CD4-positive, alpha-beta memory T cell (primary cell): ENCODE data around the gene LCMT1. TPM values are rescaled to one million over a fixed set of nuclear protein-coding genes. Genes with fewer than 3 reads are reported as not detected.
"Not testable (repeated sequence)": the region's sequence is repeated elsewhere in the genome, so short reads cannot be mapped to it uniquely, and the experiment has no call there.

Source experiments
- CTCF ChIA-PET: fragments of 350-600 bp; sonication (Branson Sonifier 250); formaldehyde crosslinking; loops from one replicate; lab custom pipeline; 2021; ENCODE audit warnings: inconsistent platforms; ENCODE audit not compliant: partially characterized antibody; lab: Charles Lee
- POLR2A ChIA-PET: fragments of 350-600 bp; sonication (Branson Sonifier 250); formaldehyde crosslinking; loops from one replicate; lab custom pipeline; 2021; ENCODE audit not compliant: partially characterized antibody; lab: Charles Lee
- DNase-seq, 5 donors: peaks; one replicate each; pipeline versions ENCODE4 v3.0.0 to v3.0.0-alpha.2; 2020 to 2022; ENCODE audit warnings: mixed read lengths in 1 of 5
- H3K27ac ChIP-seq: one replicate; pipeline ENCODE4 v1.7.0; 2013; ENCODE audit warnings: low read depth, low read length
- H3K27me3 ChIP-seq: 2 replicates; pipeline ENCODE4 v1.7.0; 2013; ENCODE audit warnings: mild to moderate bottlenecking, low read length, moderate library complexity; ENCODE audit not compliant: insufficient read depth
- H3K36me3 ChIP-seq: 2 replicates; pipeline ENCODE4 v1.7.0; 2013; ENCODE audit warnings: mild to moderate bottlenecking, low read length, moderate library complexity; ENCODE audit not compliant: insufficient read depth
- H3K4me1 ChIP-seq: 2 replicates; pipeline ENCODE4 v1.7.0; 2013; ENCODE audit warnings: mild to moderate bottlenecking, low read length, moderate library complexity; ENCODE audit not compliant: insufficient read depth
- H3K4me3 ChIP-seq, 2 donors: one replicate each; pipeline ENCODE4 v1.7.0; 2013; ENCODE audit warnings: low read length in 2 of 2, mild to moderate bottlenecking in 1 of 2
- H3K9me3 ChIP-seq, 2 donors: one replicate each; pipeline ENCODE4 v1.7.0; 2013; ENCODE audit warnings: low read length in 2 of 2, control low read depth in 1 of 2; ENCODE audit not compliant: control insufficient read depth in 1 of 2
- H3K27ac Mint-ChIP-seq, 7 donors: one replicate each; pipeline ENCODE4 v1.8.0; 2020 to 2021; ENCODE audit warnings: mixed read lengths in 7 of 7, mild to moderate bottlenecking in 6 of 7, inconsistent platforms in 3 of 7, moderate library complexity in 3 of 7
- H3K27me3 Mint-ChIP-seq, 2 donors: one replicate each; pipeline ENCODE4 v1.8.0; 2020 to 2021; ENCODE audit warnings: mixed read lengths in 2 of 2
- H3K36me3 Mint-ChIP-seq, 2 donors: one replicate each; pipeline ENCODE4 v1.8.0; 2020 to 2021; ENCODE audit warnings: mixed read lengths in 2 of 2, inconsistent platforms in 1 of 2, mild to moderate bottlenecking in 1 of 2
- H3K4me1 Mint-ChIP-seq, 4 donors: one replicate each; pipeline ENCODE4 v1.8.0; 2020 to 2021; ENCODE audit warnings: mixed read lengths in 4 of 4, mild to moderate bottlenecking in 1 of 4
- H3K4me3 Mint-ChIP-seq, 8 donors: one replicate each; pipeline ENCODE4 v1.8.0; 2020 to 2021; ENCODE audit warnings: mixed read lengths in 8 of 8, mild to moderate bottlenecking in 7 of 8, moderate library complexity in 6 of 8, inconsistent platforms in 3 of 8
- H3K9me3 Mint-ChIP-seq, 8 donors: one replicate each; pipeline ENCODE4 v1.8.0; 2020 to 2021; ENCODE audit warnings: mixed read lengths in 8 of 8, mild to moderate bottlenecking in 5 of 8, inconsistent platforms in 3 of 8, moderate library complexity in 1 of 8
- intact Hi-C: fragments of 100-400 bp; cut with micrococcal nuclease; formaldehyde crosslinking; loops from one replicate; pipeline ENCODE4 v1.15.1; 2023
- polyA plus RNA-seq, 2 donors: library from polyadenylated mRNA; unstranded; fragments of 300-500 nt; fragmentation: Illumina TruSeq; gene quantifications; one replicate each; pipeline ENCODE4 v1.2.3, GENCODE V29; 2021
- total RNA-seq, 2 experiments: library from RNA; stranded (reverse); gene quantifications; one replicate each; pipeline ENCODE4 v1.2.3, GENCODE V29; 2021

LCMT1 gene
- total and polyA plus RNA-seq, 4 experiments from 2014 or later, result 37.0 to 52.3 (median 42.4) TPM

DNA sequence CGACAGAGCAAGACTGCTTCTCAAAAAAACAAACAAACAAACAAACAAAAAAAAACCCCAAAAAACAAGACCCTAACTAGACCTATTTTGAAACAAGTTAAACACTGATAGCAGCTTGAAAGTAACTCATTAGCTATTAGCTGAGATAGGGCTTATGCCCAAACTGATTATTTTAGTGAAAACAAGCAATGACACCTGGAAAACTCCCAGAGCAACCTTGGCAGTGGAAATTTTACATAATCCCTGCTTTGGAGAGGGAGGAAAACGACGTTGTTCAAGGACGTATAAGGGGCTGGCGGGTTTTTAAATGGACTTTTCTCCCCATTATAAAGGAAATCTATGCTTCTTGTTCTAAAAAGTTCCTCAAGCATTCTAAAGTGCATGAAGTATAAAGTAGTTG is 59.8 kb downstream of the LCMT1 start:
- Histone ChIP-seq H3K27ac (no peak overlapping the region), H3K27me3 (no peaks in the 10 kb centered on the region), H3K36me3 (peaks cover 43% of the 10 kb centered on the region), H3K4me1 (no peaks in the 10 kb centered on the region), H3K9me3 (no peaks in the 10 kb centered on the region), H3K4me3 (no peak overlapping the region)
- peaks cover 0 to 2% (median 0%) of the 10 kb centered on the region in 8 donors for H3K9me3 Mint-ChIP-seq
- POLR2A ChIA-PET, result no interaction called here
- intact Hi-C loops, result no loop called here
- H3K4me1 Mint-ChIP-seq, result no peaks in the 10 kb centered on the region
- H3K36me3 Mint-ChIP-seq, result peaks cover 58 to 73% of the 10 kb centered on the region in 2 donors
- DNase-seq, result no peak
- H3K27me3 Mint-ChIP-seq, result no peaks in the 10 kb centered on the region
- H3K27ac Mint-ChIP-seq, result no peak overlapping the region
- H3K4me3 Mint-ChIP-seq, result no peak overlapping the region
- CTCF ChIA-PET, result interaction anchor here (1.4 kb wide), 1 partner anchor 54 kb away, joined by 5 read pairs; no protein-coding TSS in a partner anchor

- ChIA-PET POLR2A (no interaction called here), CTCF (no interaction called here)
- H3K4me1 ChIP-seq, result no peaks in the 10 kb centered on the region
- Mint-ChIP-seq H3K9me3 (no peaks in the 10 kb centered on the region), H3K27ac (peak overlapping the region in 1 of 7 donors; percentile 8), H3K36me3 (peaks cover 51 to 62% of the 10 kb centered on the region in 2 donors), H3K27me3 (no peaks in the 10 kb centered on the region), H3K4me1 (no peaks in the 10 kb centered on the region), H3K4me3 (no peak overlapping the region)
- no peak for DNase-seq
- H3K36me3 ChIP-seq, result peaks cover 33% of the 10 kb centered on the region
- H3K27ac ChIP-seq, result no peak overlapping the region
- no peak overlapping the region for H3K4me3 ChIP-seq
- intact Hi-C loops, result no loop called here
- H3K9me3 ChIP-seq, result no peaks in the 10 kb centered on the region
- H3K27me3 ChIP-seq, result no peaks in the 10 kb centered on the region
Measured at GRCh38 chr16:25172831-25173230, 61.3 kb downstream of the LCMT1 start.

GRCh38 chr16:25174285-25174684 is 62.7 kb downstream of the LCMT1 start:
- intact Hi-C loops, result no loop called here
- no peaks in the 10 kb centered on the region for H3K27me3 ChIP-seq
- ChIA-PET POLR2A (no interaction called here), CTCF (interaction anchor here (0.8 kb wide), 1 partner anchor 11 kb away, joined by 3 read pairs; no protein-coding TSS in a partner anchor)
- no peak overlapping the region for H3K4me3 ChIP-seq
- Mint-ChIP-seq H3K9me3 (no peaks in the 10 kb centered on the region), H3K4me3 (no peak overlapping the region), H3K36me3 (peaks cover 50 to 66% of the 10 kb centered on the region in 2 donors), H3K27ac (peak overlapping the region in 1 of 7 donors; percentile 51), H3K4me1 (no peaks in the 10 kb centered on the region), H3K27me3 (no peaks in the 10 kb centered on the region)
- peaks cover 27% of the 10 kb centered on the region for H3K36me3 ChIP-seq
- H3K27ac ChIP-seq, result no peak overlapping the region
- no peak for DNase-seq
- no peaks in the 10 kb centered on the region for H3K9me3 ChIP-seq
- H3K4me1 ChIP-seq, result no peaks in the 10 kb centered on the region

DNA sequence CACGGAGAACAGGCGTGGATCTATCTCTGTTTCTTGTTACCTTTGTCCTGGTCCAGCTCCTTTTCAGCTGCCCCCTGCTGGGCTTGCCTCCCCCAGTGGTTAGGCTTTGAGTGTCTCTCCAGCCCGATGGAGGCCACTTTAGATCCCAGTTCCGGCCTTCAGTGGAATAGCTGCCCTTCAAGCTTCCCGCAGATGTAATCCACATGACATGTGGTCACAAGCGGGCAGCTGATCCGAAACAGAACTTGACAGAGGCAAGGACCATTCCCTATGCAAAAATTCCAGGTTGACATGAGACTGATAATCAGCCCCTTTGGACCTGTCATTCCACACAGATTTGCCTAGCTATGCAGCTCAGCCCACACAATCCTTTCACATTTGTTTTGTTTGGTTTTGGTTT is 64.6 kb downstream of the LCMT1 start:
- no peaks in the 10 kb centered on the region for H3K9me3 ChIP-seq
- ChIA-PET POLR2A (no interaction called here), CTCF (interaction anchor here (0.7 to 1.2 kb wide), 2 partner anchors 111 to 213 kb away, joined by 3 to 5 read pairs; no protein-coding TSS in a partner anchor)
- H3K27me3 ChIP-seq, result no peaks in the 10 kb centered on the region
- H3K4me1 Mint-ChIP-seq, result peaks cover under 1 to 2% (median under 1%) of the 10 kb centered on the region in 4 donors
- no peak overlapping the region for H3K27ac ChIP-seq
- no peak overlapping the region for H3K4me3 Mint-ChIP-seq
- H3K4me1 ChIP-seq, result peaks cover 1% of the 10 kb centered on the region
- H3K36me3 Mint-ChIP-seq, result peaks cover 37 to 52% of the 10 kb centered on the region in 2 donors
- H3K27ac Mint-ChIP-seq, result no peak overlapping the region
- no peaks in the 10 kb centered on the region for H3K9me3 Mint-ChIP-seq
- H3K4me3 ChIP-seq, result no peak overlapping the region
- H3K27me3 Mint-ChIP-seq, result no peaks in the 10 kb centered on the region
- DNase-seq, result no peak
- peaks cover 17% of the 10 kb centered on the region for H3K36me3 ChIP-seq
- intact Hi-C loops, result no loop called here

DNA sequence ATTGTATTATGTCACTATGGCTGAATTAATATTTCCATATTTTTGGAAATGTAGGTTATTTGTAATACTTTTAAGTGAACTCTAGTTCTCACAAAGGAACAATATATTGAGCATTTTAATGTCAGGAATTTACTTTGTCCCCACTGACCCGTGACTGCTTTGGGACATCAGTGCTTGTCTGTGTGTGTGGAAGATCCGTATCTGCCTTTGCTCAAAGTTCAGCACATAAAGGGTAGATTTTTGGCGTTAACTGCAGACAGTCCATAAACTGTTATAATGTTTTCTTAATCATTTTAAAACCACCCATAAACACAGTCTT is 65.9 kb downstream of the LCMT1 start:
- peaks cover 4 to 11% (median 8%) of the 10 kb centered on the region in 4 donors for H3K4me1 Mint-ChIP-seq
- peaks cover 14% of the 10 kb centered on the region for H3K4me1 ChIP-seq
- H3K27me3 ChIP-seq, result no peaks in the 10 kb centered on the region
- intact Hi-C loops, result no loop called here
- no peak overlapping the region for H3K27ac Mint-ChIP-seq
- H3K9me3 ChIP-seq, result no peaks in the 10 kb centered on the region
- POLR2A ChIA-PET, result no interaction called here
- CTCF ChIA-PET, result no interaction called here
- H3K36me3 ChIP-seq, result peaks cover 17% of the 10 kb centered on the region
- no peak for DNase-seq
- H3K36me3 Mint-ChIP-seq, result peaks cover 29 to 45% of the 10 kb centered on the region in 2 donors
- H3K27me3 Mint-ChIP-seq, result no peaks in the 10 kb centered on the region
- H3K4me3 Mint-ChIP-seq, result no peak overlapping the region
- H3K9me3 Mint-ChIP-seq, result no peaks in the 10 kb centered on the region
- no peak overlapping the region for H3K4me3 ChIP-seq
- no peak overlapping the region for H3K27ac ChIP-seq

DNA sequence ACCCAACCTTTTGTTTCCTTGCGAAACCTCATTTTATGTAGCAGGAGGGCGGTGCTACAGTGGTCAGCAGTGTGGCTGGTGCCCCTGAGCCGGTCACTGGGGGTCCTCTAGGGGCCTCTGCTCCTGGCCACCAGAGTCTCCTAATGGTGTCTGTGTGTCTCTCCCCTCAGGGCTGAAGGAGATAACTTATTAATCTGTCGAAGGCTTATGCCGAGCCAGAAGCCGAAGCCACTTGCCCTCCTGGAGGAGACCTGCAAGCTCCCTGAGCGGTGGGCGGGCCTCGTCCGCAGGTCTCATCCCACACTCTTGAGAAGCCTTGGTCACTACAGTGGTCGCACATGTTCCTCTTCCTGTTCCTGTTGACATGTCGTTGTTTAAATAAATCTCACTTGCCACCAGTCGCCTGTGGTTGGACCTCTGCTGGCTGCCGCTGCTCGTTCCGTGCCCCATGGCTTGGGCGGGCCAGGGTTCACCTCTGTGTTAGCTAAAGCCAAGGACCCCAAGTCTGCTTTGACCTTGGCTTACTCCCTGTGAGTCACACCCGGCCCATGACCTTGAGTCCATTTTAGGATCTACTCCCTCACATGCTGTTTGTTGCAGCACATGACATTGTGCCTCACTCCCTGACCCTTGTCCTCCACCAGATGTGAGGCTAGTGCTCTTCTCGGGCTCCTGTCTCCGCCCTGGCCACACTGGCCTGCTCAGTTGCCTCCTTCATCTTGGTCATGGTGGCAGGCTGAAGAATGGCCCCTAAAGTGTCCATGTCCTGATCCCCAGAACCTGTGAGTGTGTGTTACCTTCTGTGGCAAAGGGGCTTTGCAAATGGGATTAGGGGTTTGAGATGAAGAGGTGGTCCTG is 66.5 kb downstream of the LCMT1 start:
- Histone ChIP-seq H3K27ac (no peak overlapping the region), H3K36me3 (peaks cover 11% of the 10 kb centered on the region), H3K9me3 (no peaks in the 10 kb centered on the region), H3K27me3 (no peaks in the 10 kb centered on the region), H3K4me3 (no peak overlapping the region), H3K4me1 (peaks cover 14% of the 10 kb centered on the region)
- intact Hi-C loops, result no loop called here
- DNase-seq, result no peak
- Mint-ChIP-seq H3K4me1 (peaks cover 4 to 11% (median 8%) of the 10 kb centered on the region in 4 donors), H3K4me3 (no peak overlapping the region), H3K36me3 (peaks cover 24 to 39% of the 10 kb centered on the region in 2 donors), H3K27ac (peak overlapping the region in 3 of 7 donors; percentile 3 to 76 (median 42)), H3K9me3 (no peaks in the 10 kb centered on the region), H3K27me3 (no peaks in the 10 kb centered on the region)
- ChIA-PET POLR2A (no interaction called here), CTCF (no interaction called here)

DNA sequence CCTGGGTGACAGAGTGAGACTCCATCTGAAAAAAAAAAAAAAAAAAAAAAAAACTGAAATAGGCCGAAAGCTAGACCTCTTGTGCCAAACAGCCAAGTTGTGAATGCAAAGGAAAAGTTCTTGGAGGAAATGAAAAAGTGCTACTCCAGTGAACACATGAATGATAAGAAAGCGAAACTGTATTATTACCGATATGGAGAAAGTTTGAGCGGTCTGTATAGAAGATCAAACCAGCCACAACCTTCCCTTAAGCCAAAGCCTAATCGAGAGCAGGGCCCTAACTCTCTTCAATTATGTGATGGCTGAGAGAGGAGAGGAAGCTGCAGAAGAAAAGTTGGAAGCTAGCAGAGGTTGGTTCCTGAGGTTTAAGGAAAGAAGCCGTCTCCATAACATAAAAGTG is 69.7 kb downstream of the LCMT1 start:
- H3K36me3 Mint-ChIP-seq, result peaks cover 11 to 14% of the 10 kb centered on the region in 2 donors
- H3K27me3 Mint-ChIP-seq, H3K9me3 Mint-ChIP-seq, H3K27ac ChIP-seq, intact Hi-C loops, H3K9me3 ChIP-seq, POLR2A ChIA-PET, H3K36me3 ChIP-seq, H3K27me3 ChIP-seq: not testable (repeated sequence)
- peak in 3 of 5 donors; percentile 6 to 19 (median 16) for DNase-seq
- peaks cover 14% of the 10 kb centered on the region for H3K4me1 ChIP-seq
- peaks cover 4 to 15% (median 8%) of the 10 kb centered on the region in 4 donors for H3K4me1 Mint-ChIP-seq
- peak overlapping the region; percentile 49 to 92 (median 74) for H3K27ac Mint-ChIP-seq
- peak overlapping the region in 1 of 2 donors; percentile 22 for H3K4me3 ChIP-seq
- peak overlapping the region; percentile 6 to 77 (median 70) for H3K4me3 Mint-ChIP-seq
- CTCF ChIA-PET, result interaction anchor here (1.8 kb wide), 1 partner anchor 44 kb away, joined by 4 read pairs; no protein-coding TSS in a partner anchor
